Caco-2 (cell line): ENCODE measurements around the gene SEPTIN10. TPM values are rescaled to one million over a fixed set of nuclear protein-coding genes. Genes with fewer than 3 reads are reported as not detected.
"Not testable (repeated sequence)": the region's sequence is repeated elsewhere in the genome, so short reads cannot be mapped to it uniquely, and the experiment has no call there.

ENCODE experiments used
- BruUV-seq: library from RNA; stranded (reverse); fragments of 400-500 nt; replicated peaks from 2 replicates; lab custom pipeline; 2021; lab: Mats Ljungman, UMichigan
- CTCF ChIA-PET: fragments of 300-600 bp; sonication (Branson Sonifier 250); formaldehyde crosslinking; loops from one replicate; lab custom pipeline; 2022; ENCODE audit warnings: antibody characterized with exemption; lab: Charles Lee
- POLR2A ChIA-PET: fragments of 300-600 bp; sonication (Branson Sonifier 250); formaldehyde crosslinking; loops from one replicate; lab custom pipeline; 2022; ENCODE audit warnings: antibody characterized with exemption; lab: Charles Lee
- DNase-seq, 2 experiments: peaks; one replicate each; pipeline versions ENCODE4 v3.0.0 to v3.0.0-alpha.2; 2020 to 2022
- H3K27me3 ChIP-seq: replicated peaks from 2 replicates; pipeline ENCODE4 v1.6.0; 2011; ENCODE audit warnings: low read length; ENCODE audit not compliant: control insufficient read depth, insufficient read depth
- H3K36me3 ChIP-seq: 2 replicates; pipeline ENCODE4 v1.5.1; 2011; ENCODE audit warnings: low read length; ENCODE audit not compliant: control insufficient read depth, insufficient read depth
- H3K4me1 ChIP-seq: fragments of 250-450 bp; sonication (Bioruptor Pico); 2 replicates; pipeline ENCODE4 v1.5.1; 2020; ENCODE audit warnings: mild to moderate bottlenecking
- H3K4me3 ChIP-seq: 2 replicates; pipeline ENCODE4 v1.5.1; 2011; ENCODE audit warnings: low read depth, mild to moderate bottlenecking, control low read depth, low read length
- H3K9me3 ChIP-seq: fragments of 250-450 bp; sonication (Bioruptor Pico); 2 replicates; pipeline ENCODE4 v1.5.1; 2020; ENCODE audit warnings: mild to moderate bottlenecking, moderate library complexity
- H3K27ac Mint-ChIP-seq: one replicate; pipeline ENCODE4 v1.8.0; 2022; ENCODE audit warnings: mixed read lengths; ENCODE audit not compliant: unreplicated experiment
- H3K27me3 Mint-ChIP-seq: one replicate; pipeline ENCODE4 v1.8.0; 2022; ENCODE audit warnings: mixed read lengths; ENCODE audit not compliant: insufficient read depth, unreplicated experiment
- H3K36me3 Mint-ChIP-seq: one replicate; pipeline ENCODE4 v1.8.0; 2022; ENCODE audit warnings: mild to moderate bottlenecking, mixed read lengths; ENCODE audit not compliant: insufficient read depth, unreplicated experiment
- H3K4me1 Mint-ChIP-seq: one replicate; pipeline ENCODE4 v1.8.0; 2022; ENCODE audit warnings: low read depth, mixed read lengths; ENCODE audit not compliant: unreplicated experiment
- H3K4me3 Mint-ChIP-seq: one replicate; pipeline ENCODE4 v1.8.0; 2022; ENCODE audit warnings: mild to moderate bottlenecking, moderate library complexity, mixed read lengths; ENCODE audit not compliant: unreplicated experiment
- H3K9me3 Mint-ChIP-seq: one replicate; pipeline ENCODE4 v1.8.0; 2022; ENCODE audit warnings: mixed read lengths; ENCODE audit not compliant: unreplicated experiment
- intact Hi-C: fragments of 100-400 bp; cut with micrococcal nuclease; formaldehyde crosslinking; loops from one replicate; pipeline ENCODE4 v1.10.0; 2022; ENCODE audit not compliant: unreplicated experiment
- total RNA-seq: library from RNA; stranded (reverse); gene quantifications from 2 replicates; pipeline ENCODE4 v1.2.3, GENCODE V29; 2022
- TF ChIP-seq, protein P1 (sequence below), 2 experiments: fragments of 200-600 bp in 1 of 2; IDR thresholded peaks; 1 replicate in 1 of 2; 2 replicates in 1 of 2; pipeline versions ENCODE4 v1.5.1 to v1.8.0; 2011 to 2022; ENCODE audit warnings: antibody characterized with exemption in 1 of 2, control low read depth in 1 of 2, inconsistent platforms in 1 of 2, low read depth in 1 of 2, low read length in 1 of 2, mild to moderate bottlenecking in 1 of 2, moderate library complexity in 1 of 2; ENCODE audit not compliant: insufficient read depth in 1 of 2, severe bottlenecking in 1 of 2, unreplicated experiment in 1 of 2

The SEPTIN10 gene
- total RNA-seq, 1 experiment from 2014 or later, result 83.7 TPM

DNA sequence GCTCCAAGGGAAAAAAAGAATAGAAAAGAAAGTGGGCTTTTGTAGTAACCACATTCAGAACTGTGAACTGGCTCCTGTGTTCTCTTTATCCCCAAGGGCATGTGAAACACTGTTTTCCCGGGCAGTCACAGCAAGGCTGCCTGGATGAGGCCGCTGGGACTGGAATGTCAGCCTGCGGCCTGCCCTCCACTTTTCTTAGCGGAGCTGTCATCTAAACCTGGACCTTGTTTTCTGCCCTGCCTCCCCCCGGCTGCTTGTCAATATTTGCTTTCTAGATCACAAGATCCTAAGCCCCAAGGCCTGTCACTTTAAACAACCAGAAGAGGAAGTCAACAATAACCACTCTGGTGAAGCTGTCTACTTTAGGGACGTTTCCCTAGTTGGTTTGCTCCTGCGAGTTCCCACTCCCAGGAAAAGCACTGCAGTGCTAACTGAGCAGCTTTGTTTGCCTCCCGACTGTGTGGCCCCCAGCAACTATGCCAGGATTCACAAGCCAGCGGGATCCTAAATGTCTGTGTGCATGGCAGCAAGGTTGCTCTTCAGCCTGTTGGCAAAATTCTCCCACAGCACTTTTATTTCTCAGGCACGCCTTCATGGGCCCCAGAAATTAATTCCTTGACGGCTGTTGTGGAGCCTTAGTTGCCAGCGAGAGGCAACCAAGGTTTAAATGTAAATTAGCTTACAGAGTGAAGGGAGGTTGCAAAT, 31.0 kb upstream of the SEPTIN10 start:
- intact Hi-C loops, result loop anchor here (1.0 to 2.0 kb wide), 5 partner anchors 16 to 46 kb away; partner anchors contain the start of gene SOWAHC
- Mint-ChIP-seq H3K27ac (peak overlapping the region; percentile 78), H3K36me3 (peaks cover 6% of the 10 kb centered on the region), H3K4me3 (peak overlapping the region; percentile 55), H3K4me1 (peaks cover 25% of the 10 kb centered on the region), H3K9me3 (no peaks in the 10 kb centered on the region), H3K27me3 (no peaks in the 10 kb centered on the region)
- H3K36me3 ChIP-seq, result no peaks in the 10 kb centered on the region
- peaks cover 47% of the 10 kb centered on the region for H3K4me1 ChIP-seq
- peak; percentile 91 to 93 for DNase-seq
- no TSS peak for BruUV-seq
- no peaks in the 10 kb centered on the region for H3K27me3 ChIP-seq
- H3K9me3 ChIP-seq, result no peaks in the 10 kb centered on the region
- TF ChIP-seq, protein P1, sequence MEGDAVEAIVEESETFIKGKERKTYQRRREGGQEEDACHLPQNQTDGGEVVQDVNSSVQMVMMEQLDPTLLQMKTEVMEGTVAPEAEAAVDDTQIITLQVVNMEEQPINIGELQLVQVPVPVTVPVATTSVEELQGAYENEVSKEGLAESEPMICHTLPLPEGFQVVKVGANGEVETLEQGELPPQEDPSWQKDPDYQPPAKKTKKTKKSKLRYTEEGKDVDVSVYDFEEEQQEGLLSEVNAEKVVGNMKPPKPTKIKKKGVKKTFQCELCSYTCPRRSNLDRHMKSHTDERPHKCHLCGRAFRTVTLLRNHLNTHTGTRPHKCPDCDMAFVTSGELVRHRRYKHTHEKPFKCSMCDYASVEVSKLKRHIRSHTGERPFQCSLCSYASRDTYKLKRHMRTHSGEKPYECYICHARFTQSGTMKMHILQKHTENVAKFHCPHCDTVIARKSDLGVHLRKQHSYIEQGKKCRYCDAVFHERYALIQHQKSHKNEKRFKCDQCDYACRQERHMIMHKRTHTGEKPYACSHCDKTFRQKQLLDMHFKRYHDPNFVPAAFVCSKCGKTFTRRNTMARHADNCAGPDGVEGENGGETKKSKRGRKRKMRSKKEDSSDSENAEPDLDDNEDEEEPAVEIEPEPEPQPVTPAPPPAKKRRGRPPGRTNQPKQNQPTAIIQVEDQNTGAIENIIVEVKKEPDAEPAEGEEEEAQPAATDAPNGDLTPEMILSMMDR (IDR thresholded peaks at IDR 0.05; ENCODE audit: insufficient read depth in 1 of 2, low read depth in 1 of 2, low read length in 1 of 2, severe bottlenecking in 1 of 2, unreplicated experiment in 1 of 2), result no peak
- H3K4me3 ChIP-seq, result no peak overlapping the region
- ChIA-PET CTCF (interaction anchor here (0.6 to 2.4 kb wide), 9 partner anchors 18 to 99 kb away, joined by 3 to 12 read pairs (median 4); partner anchors contain the start of genes SEPTIN10 and SOWAHC), POLR2A (interaction anchor here (0.9 to 2.2 kb wide), 4 partner anchors 19 to 46 kb away, joined by 3 to 16 read pairs (median 6); partner anchors contain the start of genes SEPTIN10 and SOWAHC)

DNA sequence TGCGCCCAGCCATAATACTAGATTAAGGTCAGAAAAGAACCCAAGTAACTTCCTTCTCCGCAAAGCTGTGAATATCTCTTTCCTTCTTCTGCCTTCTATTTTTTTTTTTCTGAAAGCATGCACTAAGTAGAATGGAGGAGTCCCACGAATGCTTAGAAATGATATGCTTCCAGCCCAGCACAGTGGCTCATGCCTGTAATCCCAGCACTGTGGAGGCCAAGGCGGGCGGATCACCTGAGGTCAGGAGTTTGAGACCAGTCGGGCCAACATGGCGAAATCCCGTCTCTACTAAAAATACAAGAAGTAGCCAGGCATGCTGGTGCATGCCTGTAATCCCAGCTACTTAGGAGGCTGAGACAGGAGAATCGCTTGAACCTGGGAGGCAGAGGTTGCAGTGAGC, 26.2 kb upstream of the SEPTIN10 start:
- H3K27me3 Mint-ChIP-seq, CTCF ChIA-PET, H3K36me3 Mint-ChIP-seq, H3K36me3 ChIP-seq, H3K9me3 ChIP-seq, H3K27me3 ChIP-seq, DNase-seq, H3K9me3 Mint-ChIP-seq, H3K4me3 Mint-ChIP-seq, H3K27ac Mint-ChIP-seq, POLR2A ChIA-PET, intact Hi-C loops, H3K4me3 ChIP-seq, BruUV-seq: not testable (repeated sequence)
- peaks cover 26% of the 10 kb centered on the region for H3K4me1 ChIP-seq
- H3K4me1 Mint-ChIP-seq, result peaks cover 14% of the 10 kb centered on the region

DNA sequence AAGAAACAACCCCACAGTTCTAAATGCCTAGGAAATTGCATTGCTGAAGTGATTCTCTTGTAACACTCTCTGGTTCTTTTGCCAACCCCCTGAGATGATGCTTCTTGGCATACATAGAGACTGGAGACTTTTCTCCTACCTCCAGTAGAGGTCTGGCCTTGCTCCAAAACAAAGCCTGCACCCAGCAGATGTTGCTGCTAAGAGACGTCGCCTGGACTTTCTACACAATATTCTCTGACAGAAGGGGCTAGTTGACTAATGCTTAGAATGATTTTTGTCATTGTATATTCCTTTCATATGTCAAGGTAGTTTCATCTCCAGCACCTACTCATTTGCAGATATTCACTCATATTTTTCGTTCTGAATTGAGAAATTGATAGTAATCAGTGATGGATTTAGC, 25.0 kb upstream of the SEPTIN10 start:
- no peak overlapping the region for H3K27ac Mint-ChIP-seq
- Histone ChIP-seq H3K27me3 (no peaks in the 10 kb centered on the region), H3K4me3 (no peak overlapping the region), H3K4me1 (peaks cover 23% of the 10 kb centered on the region), H3K36me3 (no peaks in the 10 kb centered on the region), H3K9me3 (no peaks in the 10 kb centered on the region)
- ChIA-PET POLR2A (no interaction called here), CTCF (no interaction called here)
- H3K36me3 Mint-ChIP-seq, result no peaks in the 10 kb centered on the region
- peaks cover 7% of the 10 kb centered on the region for H3K4me1 Mint-ChIP-seq
- TF ChIP-seq, protein P1 (IDR thresholded peaks at IDR 0.05; ENCODE audit: insufficient read depth in 1 of 2, low read depth in 1 of 2, low read length in 1 of 2, severe bottlenecking in 1 of 2, unreplicated experiment in 1 of 2), result no peak
- H3K9me3 Mint-ChIP-seq, result no peaks in the 10 kb centered on the region
- intact Hi-C loops, result no loop called here
- DNase-seq, result no peak
- BruUV-seq, result no TSS peak
- no peak overlapping the region for H3K4me3 Mint-ChIP-seq
- no peaks in the 10 kb centered on the region for H3K27me3 Mint-ChIP-seq
